ENCODE results near the gene MAML3. TPM values are rescaled to one million over a fixed set of nuclear protein-coding genes. Genes with fewer than 3 reads are reported as not detected.

The MAML3 gene
- total RNA-seq, 1 donor from 2014 or later = 21.8 TPM

DNA sequence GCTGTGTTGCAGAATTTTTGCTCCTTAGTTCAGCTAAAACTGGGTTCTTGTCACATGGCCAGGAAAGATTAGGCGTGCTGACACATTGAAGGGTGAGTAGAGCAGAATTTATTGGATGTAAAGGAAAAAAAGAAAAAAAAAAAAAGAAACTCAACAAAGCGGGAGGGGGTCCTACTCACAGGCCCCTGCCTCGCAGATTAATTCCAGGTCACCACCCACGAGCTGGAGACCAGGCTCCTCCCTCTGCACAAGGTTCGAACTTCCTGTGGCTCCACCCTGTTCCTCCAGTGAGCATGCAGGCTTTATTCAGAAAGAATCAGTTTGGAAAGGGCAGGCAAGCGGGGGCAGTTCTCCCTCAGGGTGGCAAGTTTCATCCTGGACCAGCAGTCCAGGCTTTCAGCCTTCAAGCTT is 471.2 kb downstream of the MAML3 start:
- Mint-ChIP-seq H3K4me1 (ENCODE audit: unreplicated experiment) (peaks cover 7% of the 10 kb centered on the region), H3K27me3 (no peaks in the 10 kb centered on the region), H3K9me3 (peaks cover 16% of the 10 kb centered on the region), H3K27ac (no peak overlapping the region), H3K4me3 (no peak overlapping the region), H3K36me3 (peaks cover 57% of the 10 kb centered on the region)
- TF ChIP-seq, protein P1, sequence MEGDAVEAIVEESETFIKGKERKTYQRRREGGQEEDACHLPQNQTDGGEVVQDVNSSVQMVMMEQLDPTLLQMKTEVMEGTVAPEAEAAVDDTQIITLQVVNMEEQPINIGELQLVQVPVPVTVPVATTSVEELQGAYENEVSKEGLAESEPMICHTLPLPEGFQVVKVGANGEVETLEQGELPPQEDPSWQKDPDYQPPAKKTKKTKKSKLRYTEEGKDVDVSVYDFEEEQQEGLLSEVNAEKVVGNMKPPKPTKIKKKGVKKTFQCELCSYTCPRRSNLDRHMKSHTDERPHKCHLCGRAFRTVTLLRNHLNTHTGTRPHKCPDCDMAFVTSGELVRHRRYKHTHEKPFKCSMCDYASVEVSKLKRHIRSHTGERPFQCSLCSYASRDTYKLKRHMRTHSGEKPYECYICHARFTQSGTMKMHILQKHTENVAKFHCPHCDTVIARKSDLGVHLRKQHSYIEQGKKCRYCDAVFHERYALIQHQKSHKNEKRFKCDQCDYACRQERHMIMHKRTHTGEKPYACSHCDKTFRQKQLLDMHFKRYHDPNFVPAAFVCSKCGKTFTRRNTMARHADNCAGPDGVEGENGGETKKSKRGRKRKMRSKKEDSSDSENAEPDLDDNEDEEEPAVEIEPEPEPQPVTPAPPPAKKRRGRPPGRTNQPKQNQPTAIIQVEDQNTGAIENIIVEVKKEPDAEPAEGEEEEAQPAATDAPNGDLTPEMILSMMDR (conservative IDR thresholded peaks at IDR 0.05) = no peak
- no peak for DNase-seq (ENCODE audit: extremely low spot score, unreplicated experiment)

DNA sequence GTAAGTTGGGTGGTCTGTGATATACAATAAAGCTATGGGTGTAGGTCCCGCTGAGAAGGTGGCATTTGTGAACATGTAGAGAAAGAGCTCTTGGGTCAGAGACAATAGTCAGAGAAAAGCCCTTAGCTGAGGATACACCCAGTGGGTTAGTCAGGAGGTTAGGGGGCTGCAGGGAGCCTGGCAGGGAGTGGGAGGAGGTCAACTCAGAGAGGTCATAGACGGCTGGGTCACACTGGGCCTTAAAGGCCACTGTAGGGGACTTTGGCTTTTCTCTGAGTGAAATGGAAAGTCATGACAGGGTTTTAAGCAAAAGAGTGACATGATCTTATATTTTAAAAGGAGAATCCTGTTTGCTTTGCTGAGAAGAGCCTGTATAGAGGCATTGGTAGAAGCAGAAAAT is 471.7 kb downstream of the MAML3 start:
- TF ChIP-seq, protein P1 (conservative IDR thresholded peaks at IDR 0.05) = no peak
- Mint-ChIP-seq H3K27me3 (no peaks in the 10 kb centered on the region), H3K4me3 (no peak overlapping the region), H3K36me3 (peaks cover 57% of the 10 kb centered on the region), H3K9me3 (peaks cover 16% of the 10 kb centered on the region), H3K27ac (no peak overlapping the region), H3K4me1 (ENCODE audit: unreplicated experiment) (peaks cover 7% of the 10 kb centered on the region)
- DNase-seq (ENCODE audit: extremely low spot score, unreplicated experiment) = no peak

DNA sequence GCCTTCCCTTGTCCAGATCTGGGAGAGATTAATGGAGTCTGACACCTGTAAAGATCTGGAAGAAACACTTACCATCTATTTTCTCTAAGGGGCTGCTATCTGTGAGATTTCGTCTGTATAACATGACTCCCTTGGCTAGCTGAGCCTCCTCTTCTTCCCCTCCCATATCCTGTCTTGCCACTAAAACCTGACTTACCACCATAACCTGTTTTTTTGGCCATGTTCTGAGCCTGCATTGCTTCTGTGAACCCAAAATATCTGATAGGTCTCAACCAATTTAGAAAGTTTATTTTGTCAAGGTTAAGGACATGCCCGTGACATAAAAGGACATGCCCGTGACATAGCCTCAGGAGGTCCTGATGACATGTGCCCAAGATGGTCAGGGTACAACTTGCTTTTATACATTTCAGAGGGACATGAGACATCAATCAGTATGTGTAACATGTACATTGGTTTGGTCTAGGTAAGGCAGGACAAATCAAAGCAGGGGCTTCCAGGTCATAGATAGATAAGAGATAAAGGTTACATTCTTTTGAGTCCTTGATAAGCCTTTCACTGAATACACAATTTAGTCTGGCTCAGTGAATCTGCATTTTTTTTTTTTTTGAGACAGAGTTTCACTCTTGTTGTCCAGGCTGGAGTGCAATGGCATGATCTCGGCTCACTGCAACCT is 476.9 kb downstream of the MAML3 start:
- H3K27ac Mint-ChIP-seq = peak overlapping the region; percentile 90
- H3K4me1 Mint-ChIP-seq (ENCODE audit: unreplicated experiment) = peaks cover 11% of the 10 kb centered on the region
- H3K36me3 Mint-ChIP-seq = peaks cover 36% of the 10 kb centered on the region
- TF ChIP-seq, protein P1 (conservative IDR thresholded peaks at IDR 0.05) = no peak
- peak overlapping the region; percentile 58 for H3K4me3 Mint-ChIP-seq
- no peaks in the 10 kb centered on the region for H3K27me3 Mint-ChIP-seq
- no peak for DNase-seq (ENCODE audit: extremely low spot score, unreplicated experiment)
- H3K9me3 Mint-ChIP-seq = peaks cover 5% of the 10 kb centered on the region

DNA sequence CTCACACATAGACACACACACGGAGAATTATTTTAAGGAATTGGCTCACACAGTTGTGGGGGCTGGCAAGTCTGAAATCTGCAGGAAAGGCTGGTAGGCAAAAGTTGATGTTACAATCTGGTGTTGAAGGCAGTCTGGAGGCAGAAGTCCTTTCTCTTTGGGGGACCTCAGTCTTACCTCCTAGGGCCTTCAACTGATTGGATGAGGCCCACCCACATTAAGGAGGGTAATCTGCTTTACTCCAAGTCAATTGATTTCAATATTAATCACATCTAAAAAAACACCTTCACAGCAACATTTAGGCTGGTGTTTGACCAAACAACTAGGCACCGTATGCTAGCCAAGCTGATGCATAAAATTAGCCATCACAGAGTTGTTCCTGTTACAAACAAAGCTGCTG is 477.6 kb downstream of the MAML3 start:
- H3K9me3 Mint-ChIP-seq = peaks cover 5% of the 10 kb centered on the region

DNA sequence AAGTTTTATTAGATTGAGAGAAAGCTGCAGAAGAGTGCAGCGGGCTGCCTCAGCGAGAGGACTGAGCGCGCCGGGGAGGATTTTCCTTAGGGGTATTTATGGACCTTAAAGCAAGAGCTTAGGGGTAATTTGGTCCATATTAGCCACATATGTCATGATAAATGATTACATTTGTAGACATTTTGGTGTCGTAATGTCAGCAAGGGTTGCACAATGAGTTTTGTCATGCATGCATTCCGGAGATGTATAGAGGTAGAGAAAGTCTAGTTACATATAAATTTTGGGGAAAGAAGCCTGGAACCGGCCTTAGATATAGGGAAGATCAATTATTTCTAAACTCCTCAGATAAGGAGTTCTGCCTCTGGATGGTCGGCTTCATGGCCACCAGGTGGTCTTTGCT is 478.3 kb downstream of the MAML3 start:
- Mint-ChIP-seq H3K27ac (peak overlapping the region; percentile 10), H3K4me3 (no peak overlapping the region), H3K36me3 (peaks cover 30% of the 10 kb centered on the region), H3K4me1 (ENCODE audit: unreplicated experiment) (peaks cover 14% of the 10 kb centered on the region), H3K9me3 (peaks cover 5% of the 10 kb centered on the region), H3K27me3 (no peaks in the 10 kb centered on the region)
- no peak for DNase-seq (ENCODE audit: extremely low spot score, unreplicated experiment)
- TF ChIP-seq, protein P1 (conservative IDR thresholded peaks at IDR 0.05) = no peak

More for the DNA sequence above, 477.6 kb downstream of the MAML3 start:
- peak overlapping the region; percentile 90 for H3K27ac Mint-ChIP-seq
- TF ChIP-seq, protein P1 (conservative IDR thresholded peaks at IDR 0.05) = no peak
- peaks cover 11% of the 10 kb centered on the region for H3K4me1 Mint-ChIP-seq (ENCODE audit: unreplicated experiment)
- H3K36me3 Mint-ChIP-seq = peaks cover 34% of the 10 kb centered on the region
- no peaks in the 10 kb centered on the region for H3K27me3 Mint-ChIP-seq
- no peak overlapping the region for H3K4me3 Mint-ChIP-seq
- DNase-seq (ENCODE audit: extremely low spot score, unreplicated experiment) = no peak
